SHP77 (cell line): ENCODE data around the gene PER3.

Source experiments
- DNase-seq, 2 experiments: peaks; one replicate each; lab custom pipeline; 2025; lab: John Stamatoyannopoulos, UW

The PER3 gene

GRCh38 chr1:7873801-7874795 is 90.0 kb downstream of the PER3 start:
- no peak for DNase-seq

GRCh38 chr1:7878027-7878426 is 93.9 kb downstream of the PER3 start:
- no peak for DNase-seq

GRCh38 chr1:7879228-7879627 is 95.1 kb downstream of the PER3 start:
- DNase-seq = no peak

- DNase-seq = no peak
Measured at GRCh38 chr1:7884757-7885156, 100.7 kb downstream of the PER3 start.

GRCh38 chr1:7885513-7886404 is 101.7 kb downstream of the PER3 start:
- DNase-seq = no peak

- no peak for DNase-seq
Measured at GRCh38 chr1:7886405-7886745, 102.3 kb downstream of the PER3 start.

- DNase-seq = no peak
Measured at GRCh38 chr1:7888248-7889081, 104.4 kb downstream of the PER3 start.

- no peak for DNase-seq
Measured at GRCh38 chr1:7890853-7891252, 106.8 kb downstream of the PER3 start.

- no peak for DNase-seq
Measured at GRCh38 chr1:7891804-7892203, 107.7 kb downstream of the PER3 start.

GRCh38 chr1:7893529-7894180 is 109.6 kb downstream of the PER3 start:
- DNase-seq = no peak
